Body of pancreas (tissue), 4 donors: Measurements from ENCODE around the gene SAA1. TPM values are rescaled to one million over a fixed set of nuclear protein-coding genes. Genes with fewer than 3 reads are reported as not detected.

Experiments used
- ATAC-seq: fragments of 150-250 bp; one replicate; pipeline ENCODE4 v1.9.1; 2016
- DNase-seq, 4 donors: peaks; one replicate each; pipeline ENCODE4 v3.0.0-alpha.2; 2019
- H3K27ac ChIP-seq, 4 donors: fragments of 200-600 bp; sonication (generic); 1 replicate in 3 of 4; 2 replicates in 1 of 4; pipeline versions ENCODE4 v1.5.1 to v1.6.1; 2016 to 2019; ENCODE audit warnings: mild to moderate bottlenecking in 1 of 4, mixed read lengths in 1 of 4, moderate library complexity in 1 of 4
- H3K27me3 ChIP-seq, 2 donors: fragments of 200-600 bp; sonication (generic); one replicate each; pipeline ENCODE4 v1.6.0; 2016; ENCODE audit warnings: mild to moderate bottlenecking in 1 of 2
- H3K36me3 ChIP-seq, 2 donors: fragments of 200-600 bp; sonication (generic); replicated peaks in 1 of 2; 2 replicates each; pipeline ENCODE4 v1.5.1; 2016; ENCODE audit warnings: low read depth in 2 of 2; ENCODE audit not compliant: insufficient read depth in 1 of 2
- H3K4me1 ChIP-seq: fragments of 200-600 bp; sonication (generic); one replicate; pipeline ENCODE4 v1.6.0; 2016
- H3K4me3 ChIP-seq, 2 donors: fragments of 200-600 bp; sonication (generic); 1 replicate in 1 of 2; 2 replicates in 1 of 2; pipeline ENCODE4 v1.5.1; 2016 to 2019
- H3K9me3 ChIP-seq, 3 donors: fragments of 200-600 bp; sonication (generic); 1 replicate in 2 of 3; 2 replicates in 1 of 3; pipeline ENCODE4 v1.5.1; 2016
- CTCF ChIP-seq, 7 experiments: fragments of 450-650 bp in 4 of 7; fragments of 200-600 bp in 3 of 7; sonication (generic) in 3 of 7; IDR thresholded peaks; one replicate each; pipeline ENCODE4 v1.5.1; 2016 to 2019; ENCODE audit warnings: antibody characterized with exemption in 7 of 7
- POLR2A ChIP-seq, 3 donors: fragments of 450-650 bp; IDR thresholded peaks; one replicate each; pipeline ENCODE4 v1.6.1; 2016; ENCODE audit warnings: antibody characterized with exemption in 3 of 3, mild to moderate bottlenecking in 2 of 3
- WGBS, 2 donors: methylation state at CpG; one replicate each; pipeline ENCODE4 v1.1.5; 2017; 5-methylcytosine and 5-hydroxymethylcytosine counted together
- intact Hi-C: fragments of 100-400 bp; cut with DNase I; formaldehyde crosslinking; loops from one replicate; pipeline ENCODE4 v1.15.1; 2023
- total RNA-seq, 2 donors: library from RNA; depleted of rRNA; stranded (reverse); fragments of >200 nt; gene quantifications; one replicate each; pipeline ENCODE4 v1.1.0, GENCODE V29; 2016

The SAA1 gene
- total RNA-seq, 2 donors from 2014 or later = 24.1 to 450 TPM

- H3K4me3 ChIP-seq = no peak within 1 kb of the TSS
- TF ChIP-seq POLR2A (IDR thresholded peaks at IDR 0.05) (no peak), CTCF (IDR thresholded peaks at IDR 0.05) (no peak)
- WGBS, 2 donors = 34 to 75% methylated on average over 3 to 5 of the region's 5 CpGs
- H3K9me3 ChIP-seq = no peaks in the 10 kb centered on the region
- H3K27ac ChIP-seq = no peak within 1 kb of the TSS
- no peaks in the 10 kb centered on the region for H3K36me3 ChIP-seq
- H3K4me1 ChIP-seq = no peaks in the 10 kb centered on the region
- DNase-seq (no peak), ATAC-seq (no peak)
- no peaks in the 10 kb centered on the region for H3K27me3 ChIP-seq
- intact Hi-C loops = no loop called here
These were observed 17.5 kb upstream of the SAA1 start, which contains the start of gene SAA2 for GRCh38 chr11:18248561-18248960. TSS of gene SAA2 (minus strand) at chr11:18248668. CDS start at chr11:18248011, 657 bp downstream.

- Histone ChIP-seq H3K27me3 (no peaks in the 10 kb centered on the region), H3K4me1 (no peaks in the 10 kb centered on the region), H3K9me3 (no peaks in the 10 kb centered on the region), H3K4me3 (no peak overlapping the region), H3K27ac (no peak overlapping the region), H3K36me3 (no peaks in the 10 kb centered on the region)
- DNase-seq = no peak
- ATAC-seq = no peak
- 81 to 86% methylated on average over 3 of the region's 3 CpGs for whole genome bisulfite sequencing, 2 donors
- intact Hi-C loops = no loop called here
- TF ChIP-seq CTCF (IDR thresholded peaks at IDR 0.05) (no peak), POLR2A (IDR thresholded peaks at IDR 0.05) (no peak)
These were observed 12.8 kb upstream of the SAA1 start for GRCh38 chr11:18253233-18253632.

GRCh38 chr11:18253778-18254338, 12.2 kb upstream of the SAA1 start:
- TF ChIP-seq POLR2A (IDR thresholded peaks at IDR 0.05) = no peak
- TF ChIP-seq CTCF (IDR thresholded peaks at IDR 0.05) = no peak
- H3K4me1 ChIP-seq = peaks cover 1% of the 10 kb centered on the region
- whole genome bisulfite sequencing, 2 donors = 72 to 80% methylated on average over 9 to 11 of the region's 11 CpGs
- intact Hi-C loops = no loop called here
- H3K27me3 ChIP-seq = no peaks in the 10 kb centered on the region
- H3K9me3 ChIP-seq = no peaks in the 10 kb centered on the region
- no peaks in the 10 kb centered on the region for H3K36me3 ChIP-seq
- no peak overlapping the region for H3K27ac ChIP-seq
- H3K4me3 ChIP-seq = no peak overlapping the region
- no peak for ATAC-seq
- DNase-seq = no peak

GRCh38 chr11:18254781-18255361, 11.2 kb upstream of the SAA1 start:
- Histone ChIP-seq H3K36me3 (no peaks in the 10 kb centered on the region), H3K9me3 (no peaks in the 10 kb centered on the region), H3K4me3 (no peak overlapping the region), H3K27me3 (no peaks in the 10 kb centered on the region), H3K27ac (no peak overlapping the region), H3K4me1 (peaks cover 11% of the 10 kb centered on the region)
- intact Hi-C loops = no loop called here
- 60 to 83% methylated on average over 2 of the region's 2 CpGs for WGBS, 2 donors
- TF ChIP-seq CTCF (IDR thresholded peaks at IDR 0.05) (no peak), POLR2A (IDR thresholded peaks at IDR 0.05) (no peak)
- no peak for DNase-seq
- ATAC-seq = no peak

GRCh38 chr11:18259259-18259658, 6.8 kb upstream of the SAA1 start:
- H3K27me3 ChIP-seq = no peaks in the 10 kb centered on the region
- ATAC-seq = peak; percentile 95
- no peaks in the 10 kb centered on the region for H3K36me3 ChIP-seq
- H3K4me1 ChIP-seq = peaks cover 11% of the 10 kb centered on the region
- H3K27ac ChIP-seq = no peak overlapping the region
- H3K9me3 ChIP-seq = no peaks in the 10 kb centered on the region
- H3K4me3 ChIP-seq = no peak overlapping the region
- peak in 1 of 4 donors; percentile 38 for DNase-seq
- no peak for TF ChIP-seq CTCF (IDR thresholded peaks at IDR 0.05)
- no peak for TF ChIP-seq POLR2A (IDR thresholded peaks at IDR 0.05)
- intact Hi-C loops = no loop called here
